Renal cortical epithelial cell (primary cell): ENCODE data around the gene CARD11. TPM values are rescaled to one million over a fixed set of nuclear protein-coding genes. Genes with fewer than 3 reads are reported as not detected.
"Not testable (repeated sequence)": the region's sequence is repeated elsewhere in the genome, so short reads cannot be mapped to it uniquely, and the experiment has no call there.

Source experiments
- DNase-seq: peaks from one replicate; pipeline ENCODE4 v3.0.0-alpha.2; 2011; ENCODE audit warnings: low read depth
- total RNA-seq: library from RNA; depleted of rRNA; stranded (reverse); fragments of >200 nt; gene quantifications from 2 replicates; pipeline ENCODE4 v1.2.3, GENCODE V29; 2014

Gene CARD11
- total RNA-seq, 1 donor from 2014 or later = 25.3 TPM

DNA sequence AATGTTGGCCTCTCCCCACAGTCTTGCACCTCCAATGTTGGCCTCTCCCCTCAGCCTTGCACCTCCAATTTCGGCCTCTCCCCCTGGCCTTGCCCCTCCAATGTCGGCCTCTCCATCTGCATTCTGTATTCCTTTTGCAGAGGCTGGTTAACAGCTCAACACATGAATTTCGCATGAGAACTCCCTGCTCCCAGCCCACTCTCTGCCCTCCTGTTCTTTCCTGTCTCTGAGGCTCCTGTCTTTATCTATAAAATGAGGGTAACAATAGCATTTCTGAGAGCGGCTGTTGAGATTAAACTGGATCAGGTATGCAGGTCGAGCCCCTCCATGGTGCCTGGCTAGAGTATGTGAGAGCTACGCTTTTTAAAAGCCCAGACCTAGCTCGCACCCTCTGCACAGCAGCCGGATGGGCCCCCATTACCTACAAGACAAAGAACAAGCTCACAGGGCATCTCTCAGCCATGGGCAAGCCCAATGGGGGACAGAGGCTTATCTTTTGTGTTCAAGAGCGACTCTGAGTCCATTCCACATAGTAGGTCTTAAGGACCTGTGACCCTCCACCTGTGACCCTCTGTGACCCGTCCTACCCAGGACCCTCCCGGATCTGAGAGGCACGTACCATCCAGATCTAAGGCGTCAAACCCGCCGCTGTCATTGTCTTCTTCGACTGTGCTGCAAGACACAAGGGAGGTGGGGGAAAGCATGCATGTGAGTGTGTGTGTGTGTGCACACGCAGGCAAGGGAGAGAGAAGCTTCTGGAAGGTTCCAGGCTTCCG, 117.4 kb downstream of the CARD11 start:
- no peak for DNase-seq

DNA sequence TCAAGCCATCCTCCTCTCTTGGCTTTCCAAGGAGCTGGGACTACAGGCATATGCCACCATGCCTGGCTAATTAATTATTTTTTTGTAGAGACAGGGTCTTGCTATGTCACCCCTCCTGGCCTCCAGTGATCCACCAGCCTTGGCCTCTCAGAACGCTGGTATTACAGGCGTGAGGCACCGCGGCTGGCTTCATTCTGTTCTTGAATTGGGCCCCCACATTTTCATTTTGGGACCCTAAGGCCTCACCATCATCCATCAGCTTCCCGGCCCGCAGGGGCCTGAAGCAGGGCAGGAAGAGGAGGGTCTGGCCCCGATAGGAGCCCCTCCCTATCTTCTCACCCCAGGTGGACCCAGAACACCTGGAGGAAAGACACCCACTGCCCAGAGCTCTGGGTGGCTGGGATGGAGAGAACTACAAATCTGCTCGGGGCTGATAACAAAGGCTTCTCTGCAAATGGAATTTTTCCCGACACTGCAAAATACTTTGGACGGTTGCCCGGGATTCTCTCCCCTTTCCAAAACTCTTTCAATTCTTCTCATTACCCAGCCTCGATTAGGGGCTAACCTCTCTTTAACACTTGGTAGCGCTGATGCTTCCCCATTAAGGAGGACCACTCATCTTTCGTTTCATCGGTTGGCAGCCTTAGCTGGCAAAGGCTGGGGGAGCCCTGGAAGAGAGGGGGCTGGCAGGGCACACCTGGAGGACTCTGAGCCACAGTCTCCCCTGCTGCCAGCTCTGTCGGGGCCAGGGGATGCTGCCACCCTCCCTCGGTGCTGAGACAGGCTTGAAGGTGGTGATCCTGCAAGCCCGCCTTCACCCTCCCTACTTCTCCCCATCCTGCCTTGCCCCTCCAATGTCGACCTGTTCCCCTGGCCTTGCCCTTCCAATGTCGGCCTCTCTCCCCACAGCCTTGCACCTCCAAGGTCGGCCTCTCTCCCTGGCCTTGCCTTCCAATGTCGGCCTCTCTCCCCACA, 118.5 kb downstream of the CARD11 start:
- no peak for DNase-seq

DNA sequence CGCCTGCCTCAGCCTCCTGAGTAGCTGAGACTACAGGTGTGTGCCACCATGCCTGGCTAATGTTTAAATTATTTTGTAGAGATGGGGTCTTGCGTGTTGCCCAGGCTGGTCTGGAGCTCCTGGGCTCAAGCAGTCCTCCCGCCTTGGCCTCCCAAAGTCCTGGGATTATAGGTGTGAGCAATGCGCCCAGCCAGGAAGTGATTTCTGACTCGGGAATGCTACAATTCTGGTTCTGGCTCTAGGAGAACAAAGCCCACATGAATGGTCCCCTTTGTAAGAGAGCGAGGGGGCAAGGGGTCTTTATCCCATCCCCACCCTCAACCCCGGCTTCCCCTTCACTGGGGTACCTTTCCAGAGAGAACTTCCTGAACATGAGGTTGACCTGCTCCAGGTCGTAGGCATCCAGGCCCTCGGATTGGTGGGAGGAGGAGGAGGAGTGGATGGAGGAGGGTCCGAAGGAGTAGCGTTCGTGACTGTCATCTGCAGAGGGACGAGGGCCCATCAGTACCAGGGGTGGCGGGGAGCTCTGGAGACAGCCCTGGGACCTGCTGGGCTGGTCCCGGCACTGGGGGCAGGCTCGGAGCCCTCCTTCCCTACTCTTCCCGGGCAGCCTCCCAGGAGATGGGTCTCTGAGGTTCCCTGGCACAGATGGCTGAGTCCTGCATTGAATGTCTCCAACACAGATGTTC, 119.6 kb downstream of the CARD11 start:
- no peak for DNase-seq

DNA sequence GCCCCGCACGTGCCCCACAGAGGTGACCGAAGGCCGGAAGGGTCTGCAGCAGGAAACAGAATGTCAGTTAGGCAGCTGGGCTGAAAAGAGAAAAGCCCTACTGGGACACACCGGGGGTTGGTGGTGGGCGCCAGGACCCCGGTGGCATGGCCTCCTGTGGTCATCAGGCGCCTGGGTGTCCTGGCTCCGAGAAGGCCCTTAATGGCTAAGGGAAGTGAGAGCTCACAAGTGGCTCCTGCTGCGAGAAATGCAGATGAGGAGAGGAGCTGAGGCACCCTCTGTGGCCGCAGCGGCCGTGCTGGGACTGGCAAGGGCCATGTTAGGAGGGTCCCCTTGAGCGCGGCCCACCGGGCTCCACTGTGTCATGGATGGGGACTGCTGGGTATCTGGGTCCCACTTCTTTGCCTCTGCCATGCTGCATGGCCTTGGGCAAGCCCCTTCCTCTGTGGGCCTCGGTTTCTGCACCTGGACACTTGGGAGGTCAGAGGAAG, 120.3 kb downstream of the CARD11 start:
- DNase-seq = no peak

DNA sequence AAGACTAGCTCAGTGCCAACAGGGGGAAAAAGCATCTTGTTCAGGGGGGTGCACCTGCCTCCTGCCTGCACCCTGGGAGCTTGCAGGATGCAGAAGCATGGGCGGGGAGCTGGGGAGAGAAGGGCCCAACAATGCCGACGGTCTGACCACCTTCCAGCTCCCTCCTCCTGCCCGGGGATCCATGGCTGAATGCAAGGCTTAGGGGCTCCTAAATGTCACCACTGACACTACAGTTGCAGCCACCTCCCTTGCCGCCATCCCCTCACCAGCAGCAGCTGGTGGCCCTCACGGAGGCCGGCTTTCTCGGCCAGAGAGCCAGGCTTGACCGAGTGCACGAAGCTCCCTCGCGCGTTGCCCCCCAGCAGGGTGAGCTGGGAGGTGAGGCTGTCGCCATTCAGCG, 120.8 kb downstream of the CARD11 start:
- DNase-seq = no peak

DNA sequence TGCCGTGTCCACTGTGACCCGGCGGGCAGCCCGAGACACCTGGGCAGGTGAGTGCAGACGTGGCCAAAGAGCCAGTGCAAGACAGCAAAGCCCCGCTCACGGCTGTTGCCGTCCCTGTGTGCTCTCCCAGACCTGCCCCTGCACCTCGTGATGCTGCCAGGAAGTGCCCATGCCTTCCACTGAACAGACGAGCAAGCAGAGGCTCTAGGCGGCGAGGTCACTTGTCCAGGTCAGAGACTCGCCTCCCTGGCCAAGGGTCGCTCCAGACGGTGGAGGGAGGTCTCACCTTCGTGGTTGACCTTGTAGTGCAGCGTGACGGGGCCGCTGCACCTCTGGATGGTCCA, 121.3 kb downstream of the CARD11 start:
- no peak for DNase-seq

DNA sequence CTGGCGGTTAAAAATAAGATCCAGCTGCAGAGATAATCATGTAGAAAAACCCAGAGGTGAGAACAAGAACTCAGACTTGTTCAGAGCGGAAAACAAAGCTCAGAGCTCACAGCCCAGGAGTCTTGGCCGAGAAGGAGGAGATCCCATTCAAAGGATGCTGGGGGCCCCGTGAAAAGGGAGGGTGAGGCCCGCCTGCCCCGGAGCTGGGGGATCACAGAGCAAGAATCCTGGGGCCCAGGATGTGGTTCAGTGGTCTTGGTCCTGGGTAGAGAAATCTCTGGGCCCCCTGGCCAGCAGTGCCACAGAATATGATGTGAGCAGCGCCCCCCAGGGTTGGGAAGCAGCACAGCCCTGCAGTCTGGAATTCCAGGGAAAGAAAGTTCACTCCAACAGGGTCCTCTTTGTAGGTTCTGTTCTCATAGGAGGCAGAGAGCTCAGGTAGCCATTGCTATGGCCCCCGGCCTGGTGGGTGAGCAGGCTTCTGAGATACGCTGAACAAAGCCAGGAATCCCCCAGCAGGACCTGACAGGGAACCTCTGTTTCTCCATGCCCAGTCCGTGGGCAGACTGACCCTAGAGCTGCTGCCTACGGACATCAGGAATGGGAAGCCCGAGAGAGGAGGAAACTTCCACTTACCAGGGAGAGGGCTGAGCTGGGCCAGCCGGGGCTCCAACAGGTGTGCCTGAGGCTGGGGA, 121.9 kb downstream of the CARD11 start:
- DNase-seq = no peak

DNA sequence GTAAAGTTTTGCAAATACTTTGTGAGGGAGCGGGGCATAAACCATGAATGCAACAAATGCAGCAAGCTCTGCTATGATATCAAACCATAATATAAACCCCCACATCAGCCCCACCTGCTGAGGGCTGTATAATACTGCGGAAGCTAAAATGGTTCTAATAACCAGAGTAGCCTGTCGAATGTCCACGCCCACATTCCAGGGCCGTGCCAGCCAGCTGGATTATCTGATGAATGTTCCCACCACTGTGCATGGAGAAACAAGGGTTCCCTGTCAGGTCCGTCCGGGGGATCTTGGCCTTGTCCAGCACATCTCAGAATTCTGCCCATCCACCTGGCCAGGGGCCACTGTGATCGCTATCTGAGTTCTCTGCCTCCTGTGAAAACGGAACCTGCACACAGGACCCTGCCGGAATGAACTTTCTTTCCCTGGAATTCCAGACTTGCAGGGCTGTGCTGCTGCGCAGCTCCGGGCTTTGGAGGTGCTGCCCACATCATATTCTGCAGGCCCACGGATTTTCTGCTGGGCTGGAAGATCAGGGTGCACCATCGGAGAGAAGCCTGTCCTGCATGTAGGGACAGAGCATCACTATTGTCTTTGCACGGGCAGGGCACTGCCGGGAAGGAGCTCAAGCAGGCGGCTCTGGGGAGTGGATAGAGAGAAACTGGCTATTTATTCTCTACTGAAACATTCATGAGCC, 122.6 kb downstream of the CARD11 start:
- no peak for DNase-seq

DNA sequence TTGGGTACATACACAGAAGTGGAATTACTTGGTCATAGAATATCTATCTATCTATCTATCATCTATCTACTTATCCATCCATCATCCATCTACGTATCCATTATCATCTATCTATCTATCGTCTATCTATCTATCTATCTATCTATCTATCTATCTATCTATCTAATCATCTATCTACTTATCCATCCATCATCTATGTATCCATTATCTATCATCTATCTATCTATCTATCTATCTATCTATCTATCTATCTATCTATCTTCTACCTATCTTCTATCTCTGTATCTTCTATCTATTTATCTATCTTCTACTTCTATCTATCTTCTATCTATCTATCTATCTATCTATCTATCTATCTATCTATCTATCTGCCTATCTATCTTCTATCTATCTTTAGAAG, 123.2 kb downstream of the CARD11 start:
- not testable (repeated sequence) for DNase-seq

DNA sequence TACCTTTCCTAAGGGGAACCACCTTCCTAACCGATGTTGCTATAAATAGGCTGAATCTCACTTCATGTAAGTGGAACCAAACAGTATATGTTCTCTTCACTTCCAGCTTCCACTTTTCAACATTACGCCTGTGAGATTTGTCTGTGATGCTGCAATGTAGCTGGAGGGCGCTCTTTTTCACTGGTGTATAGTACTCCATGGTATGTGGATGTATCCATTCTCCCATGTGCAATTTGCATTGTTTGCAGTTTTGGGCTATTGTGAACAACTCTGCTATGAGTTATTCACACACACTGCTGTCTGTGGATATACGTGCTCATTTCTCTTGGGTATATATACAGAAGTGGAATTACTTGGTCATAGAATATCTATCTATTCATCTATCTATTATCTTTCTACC, 123.6 kb downstream of the CARD11 start:
- no peak for DNase-seq

DNA sequence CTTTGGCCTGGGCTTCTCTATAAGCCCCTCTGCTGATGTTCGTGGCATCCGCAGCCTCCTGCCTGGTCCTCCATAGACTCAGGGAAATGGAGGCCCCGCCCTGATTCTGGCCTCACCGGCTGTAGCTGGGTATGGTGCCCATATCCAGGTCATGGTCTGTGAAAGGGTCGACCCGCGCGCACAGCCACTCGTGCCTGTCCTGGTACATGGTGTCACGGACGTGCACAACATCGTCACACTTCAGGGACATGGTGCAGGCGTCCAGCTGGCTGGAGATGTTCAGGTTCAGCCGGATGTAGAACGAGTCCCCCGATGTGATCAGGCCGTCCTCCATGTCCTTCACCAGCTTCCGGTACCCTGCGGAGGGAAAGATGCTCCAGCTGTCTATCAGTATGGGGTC, 124.4 kb downstream of the CARD11 start:
- no peak for DNase-seq

DNA sequence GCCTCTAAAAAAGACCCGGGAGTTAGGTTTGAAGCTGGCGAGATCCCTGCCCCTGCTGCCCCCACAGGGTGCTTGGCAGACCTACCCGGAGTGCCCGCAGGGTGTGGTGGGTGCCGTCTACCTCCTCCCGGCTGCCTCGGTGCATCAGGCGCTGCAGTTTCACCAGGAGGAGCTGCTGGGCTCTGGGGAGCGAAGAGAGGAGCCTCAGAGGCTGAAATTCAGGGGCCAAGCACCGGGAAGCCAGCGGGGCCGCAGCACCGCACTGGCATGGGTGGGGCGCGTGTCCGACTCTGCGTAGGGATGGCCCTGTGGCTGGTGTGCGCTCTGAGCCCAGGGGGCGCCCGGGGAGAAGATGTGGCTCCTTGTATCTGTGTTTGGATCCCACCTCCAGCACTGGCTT, 125.3 kb downstream of the CARD11 start:
- no peak for DNase-seq

DNA sequence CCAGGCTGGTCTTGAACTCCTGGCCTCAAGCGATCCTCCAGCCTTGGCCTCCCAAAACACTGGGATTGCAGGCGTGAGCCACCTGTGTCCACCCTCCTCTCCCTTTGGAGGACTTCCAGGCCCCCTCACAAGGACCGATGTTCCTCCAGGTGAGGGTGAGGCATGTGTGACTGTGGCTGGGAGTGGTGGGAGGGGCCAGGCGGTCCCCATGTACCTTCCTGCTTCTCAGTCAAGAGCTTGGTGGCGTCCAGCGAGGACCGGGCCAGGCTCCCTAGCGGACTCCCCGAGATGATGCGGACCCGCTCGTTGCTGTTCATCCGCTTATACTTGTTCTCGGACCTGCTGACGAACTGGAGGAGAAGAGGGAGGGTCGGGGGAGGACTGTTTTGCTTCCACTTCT, 128.6 kb downstream of the CARD11 start:
- no peak for DNase-seq

DNA sequence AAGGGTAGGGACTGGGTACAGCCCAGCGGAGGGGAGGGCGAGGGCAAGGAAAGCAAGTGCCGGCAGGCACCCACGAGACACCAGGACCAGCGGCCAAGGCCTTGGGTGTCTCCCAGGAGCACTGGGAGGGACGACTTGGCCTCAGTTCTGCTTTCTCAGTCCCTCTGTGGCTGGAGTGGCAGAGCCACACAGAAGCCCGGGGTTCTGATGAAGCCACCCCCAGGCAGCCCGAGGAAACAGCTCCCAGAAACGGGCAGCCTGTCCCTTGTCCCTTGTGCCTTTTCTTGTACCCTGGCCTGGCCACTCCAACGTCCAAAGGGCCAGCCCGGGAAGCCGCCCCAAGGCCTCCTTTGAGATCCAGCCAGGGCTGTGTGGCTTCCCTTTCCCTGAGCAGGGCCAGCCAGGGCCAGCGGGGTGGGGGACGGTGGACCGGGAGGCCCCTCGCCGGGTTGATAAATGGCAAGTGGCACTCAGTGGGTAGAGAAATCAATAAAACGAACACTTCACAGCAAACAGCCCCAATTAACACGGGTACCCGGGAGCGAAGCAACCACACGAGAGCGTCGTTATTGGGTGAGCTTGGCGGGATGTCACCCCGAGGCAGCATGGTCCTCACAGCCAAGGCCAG, 129.8 kb downstream of the CARD11 start:
- DNase-seq = no peak

DNA sequence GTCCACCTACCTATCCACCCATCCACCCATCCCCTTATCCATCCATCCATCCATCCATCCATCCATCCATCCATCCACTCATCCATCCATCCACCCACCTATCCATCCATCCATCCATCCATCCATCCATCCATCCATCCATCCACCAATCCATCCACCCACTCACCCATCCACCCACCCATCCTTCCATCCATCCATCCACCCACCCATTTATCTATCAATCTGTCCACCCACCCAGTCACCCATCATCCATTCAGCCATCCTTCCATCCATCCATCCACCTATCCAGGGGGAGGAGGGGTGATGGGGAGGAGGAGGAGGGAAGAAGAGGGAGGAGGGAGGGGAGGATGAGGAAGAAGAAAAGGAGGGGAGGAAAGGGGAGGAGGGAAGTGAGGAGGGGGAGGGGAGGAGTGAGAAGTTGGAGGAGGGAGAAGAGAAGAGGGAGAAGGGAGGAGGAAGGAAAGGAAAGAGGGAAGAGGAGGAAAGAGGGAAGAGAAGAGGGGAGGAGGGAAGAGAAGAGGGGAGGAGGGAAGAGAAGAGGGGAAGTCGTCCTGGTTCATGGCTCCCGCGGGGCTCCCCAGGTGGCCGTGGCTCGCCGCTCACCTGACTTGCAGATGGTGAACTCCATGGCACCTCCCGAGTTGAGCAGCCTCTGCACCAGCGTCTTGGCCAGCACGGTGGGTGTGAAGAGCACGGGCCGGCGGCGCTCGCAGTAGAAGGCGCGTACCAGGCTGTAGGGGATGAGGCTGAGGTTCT, 130.8 kb downstream of the CARD11 start:
- DNase-seq = no peak

DNA sequence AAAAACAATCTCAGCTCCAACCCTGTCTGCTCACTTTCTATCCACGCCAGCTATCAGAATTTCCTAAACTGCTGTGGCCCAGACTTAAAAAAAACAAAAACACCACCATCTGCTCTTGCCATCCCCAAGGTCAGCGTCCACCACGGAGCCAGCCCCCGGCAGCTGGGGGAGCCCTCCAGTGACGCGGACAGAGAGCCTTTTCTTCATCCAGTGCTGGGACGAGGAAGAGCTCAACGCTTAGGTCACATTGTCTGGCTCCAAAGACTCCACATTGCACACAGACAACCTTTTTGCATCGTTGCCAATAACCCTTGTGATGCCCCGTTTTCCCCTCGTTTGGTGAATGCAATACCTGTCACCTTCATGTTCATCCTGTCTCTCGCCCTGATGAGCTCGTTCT, 132.2 kb downstream of the CARD11 start:
- no peak for DNase-seq

DNA sequence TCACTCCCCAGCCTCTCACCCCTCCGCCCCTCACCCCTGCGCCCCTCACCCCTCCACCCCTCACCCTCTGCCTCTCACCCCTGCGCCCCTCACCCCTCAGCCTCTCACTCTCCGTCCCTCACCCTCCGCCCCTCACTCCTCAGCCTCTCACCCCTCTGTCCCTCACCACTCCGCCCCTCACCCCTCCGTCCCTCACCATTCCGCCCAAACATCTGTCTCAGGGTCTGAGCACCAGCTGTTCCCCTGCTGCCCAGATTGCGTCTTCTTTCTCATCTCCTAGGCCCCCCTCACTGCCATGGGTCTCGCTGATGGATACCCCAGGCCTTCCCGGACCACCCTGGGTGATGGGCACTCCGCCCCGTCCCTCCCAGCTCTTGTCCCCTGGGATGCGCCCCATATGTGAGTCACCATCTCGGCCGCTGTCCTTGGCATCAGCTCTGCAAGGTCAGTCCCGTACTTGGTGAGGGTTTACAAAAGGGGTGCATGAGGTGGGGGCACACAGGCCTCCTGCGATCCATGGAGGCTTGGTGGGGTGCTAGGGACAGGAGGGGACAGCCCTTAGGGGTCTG, 134.1 kb downstream of the CARD11 start:
- DNase-seq = no peak

DNA sequence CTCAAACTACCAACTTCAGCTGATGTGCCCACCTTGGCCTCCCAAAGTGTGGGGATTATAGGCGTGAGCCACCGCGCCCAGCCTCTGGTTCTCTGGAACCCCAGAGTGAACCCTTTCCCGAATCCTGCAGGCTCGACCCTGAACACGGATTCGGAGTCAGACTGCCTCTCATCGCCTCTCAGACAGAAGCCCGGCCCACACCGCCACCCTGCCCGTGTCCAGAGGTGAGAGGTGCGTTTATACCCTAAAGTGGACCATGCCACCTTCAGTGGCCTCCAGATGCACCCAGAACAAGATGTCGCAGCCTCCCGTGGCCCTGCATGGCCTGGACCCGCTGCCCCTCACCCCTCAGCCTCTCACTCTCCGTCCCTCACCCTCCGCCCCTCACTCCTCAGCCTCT, 134.6 kb downstream of the CARD11 start:
- no peak for DNase-seq

DNA sequence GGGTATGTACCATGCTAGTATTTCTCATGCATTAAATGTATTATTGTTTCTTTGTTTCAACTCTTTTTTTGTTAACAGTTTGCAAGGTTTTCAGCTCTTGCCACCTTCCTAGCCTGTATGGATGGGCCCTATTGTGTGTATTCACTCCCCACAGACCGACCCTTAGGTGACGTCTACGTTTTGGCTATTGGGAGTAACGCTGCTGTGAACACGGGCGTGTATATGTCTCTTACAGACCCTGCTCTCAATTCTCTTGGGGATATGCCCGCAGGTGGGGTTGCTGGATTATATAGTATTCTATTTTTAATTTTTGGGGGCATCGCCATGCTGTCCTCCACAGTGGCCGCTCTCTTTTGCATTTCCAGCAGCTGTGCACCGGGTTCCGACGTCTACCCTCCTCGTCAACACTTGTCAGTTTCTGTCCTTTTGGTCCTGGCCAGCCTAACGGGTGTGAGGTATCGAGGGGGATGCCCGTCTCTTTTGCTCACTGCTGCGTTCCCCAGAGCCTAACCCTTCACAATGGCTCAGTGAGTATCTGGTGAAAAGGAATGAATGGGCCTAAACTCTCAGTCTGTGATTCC, 135.5 kb downstream of the CARD11 start:
- DNase-seq = no peak
